GM19043 (cell line): ENCODE measurements around the gene TEX2.

Source experiments
- ATAC-seq: cut with Tn5 transposase; IDR thresholded peaks from one replicate; pipeline ENCODE4 v1.9.1; 2021; ENCODE audit warnings: low read depth; ENCODE audit not compliant: unreplicated experiment

Gene TEX2

GRCh38 chr17:64270885-64271284, 7.8 kb upstream of the TEX2 start:
- peak; percentile 53 for ATAC-seq

GRCh38 chr17:64269687-64270649, 6.9 kb upstream of the TEX2 start:
- ATAC-seq: no peak

- no peak for ATAC-seq
These were observed 1.8 kb upstream of the TEX2 start for GRCh38 chr17:64264891-64265290.

- peak; percentile 13 for ATAC-seq
These were observed 661 bp downstream of the TEX2 start for GRCh38 chr17:64262198-64262999.

GRCh38 chr17:64261417-64262145, 1.5 kb downstream of the TEX2 start:
- no peak for ATAC-seq

GRCh38 chr17:64260886-64261285, 2.2 kb downstream of the TEX2 start:
- no peak for ATAC-seq

- ATAC-seq: no peak
These were observed 3.1 kb downstream of the TEX2 start for GRCh38 chr17:64259922-64260321.

GRCh38 chr17:64259426-64259825, 3.6 kb downstream of the TEX2 start:
- no peak for ATAC-seq

GRCh38 chr17:64256913-64257807, 5.9 kb downstream of the TEX2 start:
- no peak for ATAC-seq

GRCh38 chr17:64255764-64256163, 7.3 kb downstream of the TEX2 start:
- no peak for ATAC-seq

- no peak for ATAC-seq
These were observed 8.3 kb downstream of the TEX2 start for GRCh38 chr17:64254755-64255154.

- no peak for ATAC-seq
These were observed 9.6 kb downstream of the TEX2 start for GRCh38 chr17:64253470-64253869.

- no peak for ATAC-seq
These were observed 10.2 kb downstream of the TEX2 start for GRCh38 chr17:64252831-64253230.

- ATAC-seq: no peak
These were observed 12.7 kb downstream of the TEX2 start for GRCh38 chr17:64250233-64250835.

GRCh38 chr17:64247836-64248235, 15.2 kb downstream of the TEX2 start:
- ATAC-seq: no peak

GRCh38 chr17:64245218-64246145, 17.6 kb downstream of the TEX2 start:
- ATAC-seq: no peak

- no peak for ATAC-seq
These were observed 18.9 kb downstream of the TEX2 start for GRCh38 chr17:64244165-64244564.

GRCh38 chr17:64243340-64243739, 19.7 kb downstream of the TEX2 start:
- ATAC-seq: no peak
